Mesenchymal stem cell (in vitro differentiated cells and primary cell): ENCODE measurements around the gene AZU1.

Experiments used
- DNase-seq: peaks from one replicate; pipeline ENCODE4 v3.0.0-alpha.2; 2013
- H2AFZ ChIP-seq: one replicate; pipeline ENCODE4 v1.6.1; 2013; ENCODE audit warnings: low read depth, mild to moderate bottlenecking, control low read depth, inconsistent platforms, low read length, moderate library complexity
- H2AK5ac ChIP-seq: 2 replicates; pipeline ENCODE4 v1.6.1; 2013; ENCODE audit warnings: low read length, moderate library complexity, mild to moderate bottlenecking, inconsistent platforms; ENCODE audit not compliant: severe bottlenecking
- H2BK120ac ChIP-seq: one replicate; pipeline ENCODE4 v1.6.1; 2013; ENCODE audit warnings: low read depth, mild to moderate bottlenecking, inconsistent platforms, low read length, moderate library complexity
- H2BK12ac ChIP-seq, 2 experiments: one replicate each; pipeline ENCODE4 v1.6.1; 2013; ENCODE audit warnings: inconsistent platforms in 2 of 2, low read length in 2 of 2, mild to moderate bottlenecking in 2 of 2, moderate library complexity in 2 of 2, control low read depth in 1 of 2
- H2BK15ac ChIP-seq: one replicate; pipeline ENCODE4 v1.6.1; 2013; ENCODE audit warnings: mild to moderate bottlenecking, low read depth, inconsistent platforms; ENCODE audit not compliant: poor library complexity, severe bottlenecking
- H2BK5ac ChIP-seq: 2 replicates; pipeline ENCODE4 v1.6.1; 2013; ENCODE audit warnings: low read depth, mild to moderate bottlenecking, low read length, control low read depth, inconsistent platforms; ENCODE audit not compliant: poor library complexity, severe bottlenecking
- H3K14ac ChIP-seq, 2 experiments: one replicate each; pipeline ENCODE4 v1.6.1; 2013; ENCODE audit warnings: inconsistent platforms in 2 of 2, low read length in 2 of 2, control low read depth in 1 of 2, mild to moderate bottlenecking in 1 of 2, moderate library complexity in 1 of 2
- H3K18ac ChIP-seq, 2 experiments: one replicate each; pipeline ENCODE4 v1.6.1; 2013; ENCODE audit warnings: inconsistent platforms in 2 of 2, low read length in 2 of 2, control low read depth in 1 of 2, low read depth in 1 of 2, mild to moderate bottlenecking in 1 of 2
- H3K23ac ChIP-seq, 2 experiments: one replicate each; pipeline ENCODE4 v1.6.1; 2013; ENCODE audit warnings: inconsistent platforms in 2 of 2, low read length in 2 of 2, mild to moderate bottlenecking in 2 of 2, moderate library complexity in 2 of 2, control low read depth in 1 of 2
- H3K27ac ChIP-seq: 2 replicates; pipeline ENCODE4 v1.5.1; 2013; ENCODE audit warnings: mild to moderate bottlenecking, moderate library complexity, low read length, control low read depth, inconsistent platforms; ENCODE audit not compliant: poor library complexity, severe bottlenecking
- H3K27me3 ChIP-seq, 2 experiments: 2 replicates each; pipeline versions ENCODE4 v1.6.1 to v1.7.0; 2013; ENCODE audit warnings: low read length in 2 of 2, mild to moderate bottlenecking in 2 of 2, moderate library complexity in 2 of 2, control low read depth in 1 of 2, inconsistent platforms in 1 of 2; ENCODE audit not compliant: control insufficient read depth in 1 of 2, insufficient read depth in 1 of 2
- H3K36me3 ChIP-seq, 2 experiments: 2 replicates each; pipeline versions ENCODE4 v1.6.1 to v1.7.0; 2013; ENCODE audit warnings: low read length in 2 of 2, control low read depth in 1 of 2, inconsistent platforms in 1 of 2, low read depth in 1 of 2, mild to moderate bottlenecking in 1 of 2; ENCODE audit not compliant: insufficient read depth in 2 of 2, control insufficient read depth in 1 of 2
- H3K4ac ChIP-seq, 2 experiments: one replicate each; pipeline ENCODE4 v1.6.1; 2013; ENCODE audit warnings: inconsistent platforms in 2 of 2, low read length in 2 of 2, mild to moderate bottlenecking in 2 of 2, moderate library complexity in 2 of 2, control low read depth in 1 of 2, low read depth in 1 of 2
- H3K4me1 ChIP-seq: 2 replicates; pipeline ENCODE4 v1.6.1; 2013; ENCODE audit warnings: low read depth, low read length, control low read depth; ENCODE audit not compliant: control insufficient read depth, insufficient read depth
- H3K4me2 ChIP-seq: 2 replicates; pipeline ENCODE4 v1.6.1; 2013; ENCODE audit warnings: low read length, mild to moderate bottlenecking, inconsistent platforms; ENCODE audit not compliant: poor library complexity, severe bottlenecking
- H3K4me3 ChIP-seq, 2 experiments: 2 replicates each; pipeline versions ENCODE4 v1.5.1 to v1.7.0; 2013; ENCODE audit warnings: low read length in 2 of 2, mild to moderate bottlenecking in 2 of 2, control low read depth in 1 of 2, low read depth in 1 of 2; ENCODE audit not compliant: insufficient read depth in 1 of 2
- H3K79me1 ChIP-seq: replicated peaks from 2 replicates; pipeline ENCODE4 v1.6.1; 2013; ENCODE audit warnings: mild to moderate bottlenecking, control low read depth, low read length, inconsistent platforms; ENCODE audit not compliant: poor library complexity, severe bottlenecking
- H3K9ac ChIP-seq: 2 replicates; pipeline ENCODE4 v1.7.0; 2013; ENCODE audit warnings: mild to moderate bottlenecking, low read length, moderate library complexity
- H3K9me3 ChIP-seq: 2 replicates; pipeline ENCODE4 v1.7.0; 2013; ENCODE audit warnings: mild to moderate bottlenecking, low read length; ENCODE audit not compliant: control insufficient read depth
- H4K8ac ChIP-seq: one replicate; pipeline ENCODE4 v1.6.1; 2013; ENCODE audit warnings: inconsistent platforms, mild to moderate bottlenecking, low read length, moderate library complexity
- H4K91ac ChIP-seq: one replicate; pipeline ENCODE4 v1.6.1; 2013; ENCODE audit warnings: mild to moderate bottlenecking, low read length, inconsistent platforms
- WGBS: methylation state at CpG from one replicate; pipeline ENCODE4 v1.1.7; 2013; ENCODE audit warnings: mixed read lengths; 5-methylcytosine and 5-hydroxymethylcytosine counted together

The AZU1 gene

DNA sequence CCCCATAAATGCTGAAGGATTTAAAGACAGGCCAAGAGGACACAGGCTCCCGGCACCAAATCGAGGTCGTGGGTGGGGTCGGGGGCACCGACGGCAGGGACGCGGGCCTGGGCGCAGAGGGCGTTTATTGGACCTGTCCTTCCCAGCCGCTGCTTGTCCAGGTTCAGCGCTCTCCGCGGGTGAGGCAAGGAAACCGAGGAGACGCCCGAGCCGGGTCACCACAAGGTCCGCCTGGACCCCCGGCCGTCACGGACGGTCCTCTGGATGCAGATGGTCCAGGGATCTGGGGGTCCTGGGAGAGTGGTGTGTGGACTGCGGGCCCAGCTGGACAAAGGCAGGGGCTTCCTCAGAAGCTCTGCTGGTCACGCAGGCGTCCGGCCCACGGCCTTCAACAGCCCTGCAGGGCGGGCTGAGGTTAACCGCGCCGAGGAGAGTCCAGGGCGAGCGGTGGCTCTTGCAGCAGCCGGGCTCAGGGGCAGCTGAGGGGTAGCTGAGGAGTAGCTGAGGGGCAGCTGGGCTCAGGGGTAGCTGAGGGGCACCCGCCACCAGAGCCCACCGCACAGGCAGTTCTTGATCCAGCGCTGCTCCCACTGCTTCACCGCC lies 40.3 kb downstream of the AZU1 start:
- Histone ChIP-seq H2BK120ac (no peak overlapping the region), H3K23ac (no peak overlapping the region), H2BK5ac (no peak overlapping the region), H2BK12ac (no peak overlapping the region), H3K4me2 (no peak overlapping the region), H3K14ac (no peak overlapping the region), H2BK15ac (no peak overlapping the region), H4K91ac (no peak overlapping the region), H3K27me3 (no peaks in the 10 kb centered on the region), H3K18ac (no peak overlapping the region), H3K27ac (peak overlapping the region; percentile 11), H4K8ac (no peak overlapping the region), H3K9ac (no peak overlapping the region), H3K9me3 (no peaks in the 10 kb centered on the region), H2AFZ (no peak overlapping the region), H3K4ac (no peak overlapping the region), H3K4me1 (peaks cover 61% of the 10 kb centered on the region), H3K36me3 (peaks cover 13 to 41% of the 10 kb centered on the region in 2 experiments), H2AK5ac (peak overlapping the region; percentile 81), H3K4me3 (no peak overlapping the region), H3K79me1 (peaks cover 5% of the 10 kb centered on the region)
- 96% methylated on average over 36 of the region's 39 CpGs for WGBS
- DNase-seq = no peak

- Histone ChIP-seq H2BK5ac (no peak overlapping the region), H3K9ac (peak overlapping the region; percentile 68), H3K9me3 (no peaks in the 10 kb centered on the region), H2BK15ac (no peak overlapping the region), H2BK12ac (peak overlapping the region; percentile 57 to 69), H3K27ac (peak overlapping the region; percentile 56), H2BK120ac (no peak overlapping the region), H3K27me3 (no peaks in the 10 kb centered on the region), H3K79me1 (peaks cover 5% of the 10 kb centered on the region), H2AFZ (no peak overlapping the region), H3K18ac (peak overlapping the region; percentile 45 to 58), H4K8ac (peak overlapping the region; percentile 27), H3K23ac (no peak overlapping the region), H3K4me1 (peaks cover 61% of the 10 kb centered on the region), H3K14ac (no peak overlapping the region), H3K4me3 (no peak overlapping the region), H3K36me3 (peaks cover 13 to 44% of the 10 kb centered on the region in 2 experiments), H3K4ac (peak overlapping the region in 1 of 2 experiments; percentile 6), H3K4me2 (no peak overlapping the region), H4K91ac (peak overlapping the region; percentile 90), H2AK5ac (peak overlapping the region; percentile 43)
- DNase-seq = no peak
- 91% methylated on average over 34 of the region's 34 CpGs for WGBS
Measured at GRCh38 chr19:868458-869244, 41.0 kb downstream of the AZU1 start.

- Histone ChIP-seq H3K27me3 (no peaks in the 10 kb centered on the region), H3K36me3 (peaks cover 17 to 52% of the 10 kb centered on the region in 2 experiments), H3K4me3 (no peak overlapping the region), H3K27ac (peak overlapping the region; percentile 61), H3K79me1 (peaks cover 5% of the 10 kb centered on the region), H3K4ac (peak overlapping the region in 1 of 2 experiments; percentile 32), H3K4me1 (peaks cover 58% of the 10 kb centered on the region), H2BK15ac (peak overlapping the region; percentile 30), H3K4me2 (no peak overlapping the region), H3K9ac (peak overlapping the region; percentile 68), H2AK5ac (peak overlapping the region; percentile 60), H4K91ac (peak overlapping the region; percentile 90), H2BK12ac (peak overlapping the region; percentile 57 to 69), H3K23ac (no peak overlapping the region), H2AFZ (no peak overlapping the region), H2BK120ac (no peak overlapping the region), H4K8ac (peak overlapping the region; percentile 66), H2BK5ac (no peak overlapping the region), H3K9me3 (no peaks in the 10 kb centered on the region), H3K18ac (peak overlapping the region; percentile 55 to 58), H3K14ac (no peak overlapping the region)
- WGBS = 42% methylated on average over 23 of the region's 29 CpGs
- DNase-seq = peak; percentile 94
Measured at GRCh38 chr19:869245-870177, 41.9 kb downstream of the AZU1 start.
